H1 (cell line): ENCODE measurements around the gene HDAC2.

Source experiments
- POLR2A ChIP-seq, 2 experiments: IDR thresholded peaks; 1 replicate in 1 of 2; 2 replicates in 1 of 2; pipeline ENCODE4 v1.6.1; 2011; ENCODE audit warnings: low read depth in 2 of 2, low read length in 2 of 2, mild to moderate bottlenecking in 2 of 2; ENCODE audit errors: control extremely low read depth in 1 of 2
- POLR2AphosphoS5 ChIP-seq: IDR thresholded peaks from 2 replicates; pipeline ENCODE4 v1.6.1; 2011; ENCODE audit warnings: low read depth, low read length

- no peak for TF ChIP-seq POLR2A (IDR thresholded peaks at IDR 0.05; ENCODE audit: control extremely low read depth in 1 of 2, low read depth in 2 of 2, low read length in 2 of 2)
- TF ChIP-seq POLR2AphosphoS5, result no peak
Measured at GRCh38 chr6:113907102-113907815, 63.7 kb downstream of the HDAC2 start.
